Liver (tissue), 2 donors: ENCODE measurements around the gene RABAC1.

Experiments
- TF ChIP-seq, protein P1 (sequence below): fragments of 150-350 bp; IDR thresholded peaks from 2 replicates; pipeline ENCODE4 v1.5.1; 2017; ENCODE audit warnings: improper control_type of control experiment, low read depth, low read length; ENCODE audit not compliant: missing input control
- TF ChIP-seq, protein P2 (sequence below): IDR thresholded peaks from 2 replicates; pipeline ENCODE4 v1.6.1; 2016; ENCODE audit warnings: antibody characterized with exemption, mild to moderate bottlenecking
- donor health status: healthy.

DNA sequence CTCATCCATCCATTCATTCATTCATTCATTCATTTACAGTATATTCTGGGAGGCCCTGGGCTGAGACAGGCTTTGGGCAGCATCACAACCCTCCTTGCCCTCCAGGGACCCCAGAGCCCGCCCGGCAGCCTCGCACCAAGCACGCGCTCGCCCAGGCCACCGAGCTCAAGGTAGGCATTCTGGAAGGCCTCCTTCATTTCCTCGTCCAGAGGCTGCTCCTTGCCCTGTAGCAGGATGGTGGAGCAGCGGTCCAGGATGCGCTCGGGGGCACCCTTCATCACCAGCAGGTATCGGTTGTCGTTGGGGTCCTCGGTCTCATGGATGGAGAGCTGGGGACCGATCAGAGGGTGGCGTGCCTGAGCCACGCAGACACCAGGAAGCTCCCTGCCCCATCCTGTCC lies 19.3 kb upstream of the RABAC1 start:
- TF ChIP-seq, protein P1, sequence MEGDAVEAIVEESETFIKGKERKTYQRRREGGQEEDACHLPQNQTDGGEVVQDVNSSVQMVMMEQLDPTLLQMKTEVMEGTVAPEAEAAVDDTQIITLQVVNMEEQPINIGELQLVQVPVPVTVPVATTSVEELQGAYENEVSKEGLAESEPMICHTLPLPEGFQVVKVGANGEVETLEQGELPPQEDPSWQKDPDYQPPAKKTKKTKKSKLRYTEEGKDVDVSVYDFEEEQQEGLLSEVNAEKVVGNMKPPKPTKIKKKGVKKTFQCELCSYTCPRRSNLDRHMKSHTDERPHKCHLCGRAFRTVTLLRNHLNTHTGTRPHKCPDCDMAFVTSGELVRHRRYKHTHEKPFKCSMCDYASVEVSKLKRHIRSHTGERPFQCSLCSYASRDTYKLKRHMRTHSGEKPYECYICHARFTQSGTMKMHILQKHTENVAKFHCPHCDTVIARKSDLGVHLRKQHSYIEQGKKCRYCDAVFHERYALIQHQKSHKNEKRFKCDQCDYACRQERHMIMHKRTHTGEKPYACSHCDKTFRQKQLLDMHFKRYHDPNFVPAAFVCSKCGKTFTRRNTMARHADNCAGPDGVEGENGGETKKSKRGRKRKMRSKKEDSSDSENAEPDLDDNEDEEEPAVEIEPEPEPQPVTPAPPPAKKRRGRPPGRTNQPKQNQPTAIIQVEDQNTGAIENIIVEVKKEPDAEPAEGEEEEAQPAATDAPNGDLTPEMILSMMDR, result no peak
- TF ChIP-seq, protein P2, sequence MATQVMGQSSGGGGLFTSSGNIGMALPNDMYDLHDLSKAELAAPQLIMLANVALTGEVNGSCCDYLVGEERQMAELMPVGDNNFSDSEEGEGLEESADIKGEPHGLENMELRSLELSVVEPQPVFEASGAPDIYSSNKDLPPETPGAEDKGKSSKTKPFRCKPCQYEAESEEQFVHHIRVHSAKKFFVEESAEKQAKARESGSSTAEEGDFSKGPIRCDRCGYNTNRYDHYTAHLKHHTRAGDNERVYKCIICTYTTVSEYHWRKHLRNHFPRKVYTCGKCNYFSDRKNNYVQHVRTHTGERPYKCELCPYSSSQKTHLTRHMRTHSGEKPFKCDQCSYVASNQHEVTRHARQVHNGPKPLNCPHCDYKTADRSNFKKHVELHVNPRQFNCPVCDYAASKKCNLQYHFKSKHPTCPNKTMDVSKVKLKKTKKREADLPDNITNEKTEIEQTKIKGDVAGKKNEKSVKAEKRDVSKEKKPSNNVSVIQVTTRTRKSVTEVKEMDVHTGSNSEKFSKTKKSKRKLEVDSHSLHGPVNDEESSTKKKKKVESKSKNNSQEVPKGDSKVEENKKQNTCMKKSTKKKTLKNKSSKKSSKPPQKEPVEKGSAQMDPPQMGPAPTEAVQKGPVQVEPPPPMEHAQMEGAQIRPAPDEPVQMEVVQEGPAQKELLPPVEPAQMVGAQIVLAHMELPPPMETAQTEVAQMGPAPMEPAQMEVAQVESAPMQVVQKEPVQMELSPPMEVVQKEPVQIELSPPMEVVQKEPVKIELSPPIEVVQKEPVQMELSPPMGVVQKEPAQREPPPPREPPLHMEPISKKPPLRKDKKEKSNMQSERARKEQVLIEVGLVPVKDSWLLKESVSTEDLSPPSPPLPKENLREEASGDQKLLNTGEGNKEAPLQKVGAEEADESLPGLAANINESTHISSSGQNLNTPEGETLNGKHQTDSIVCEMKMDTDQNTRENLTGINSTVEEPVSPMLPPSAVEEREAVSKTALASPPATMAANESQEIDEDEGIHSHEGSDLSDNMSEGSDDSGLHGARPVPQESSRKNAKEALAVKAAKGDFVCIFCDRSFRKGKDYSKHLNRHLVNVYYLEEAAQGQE, result no peak
